H1 (cell line): ENCODE measurements around the gene TDRD5.

ENCODE experiments used
- CBX5 ChIP-seq: fragments of 300-800, 300-1000 bp; sonication (generic); IDR thresholded peaks from 2 replicates; pipeline ENCODE4 v1.7.1; 2016; ENCODE audit warnings: antibody characterized with exemption, low read length, low read depth
- EP300 ChIP-seq, 2 experiments: IDR thresholded peaks; 1 replicate in 1 of 2; 2 replicates in 1 of 2; pipeline ENCODE4 v1.6.1; 2011 to 2012; ENCODE audit warnings: low read depth in 2 of 2, low read length in 2 of 2, mild to moderate bottlenecking in 2 of 2, borderline replicate concordance in 1 of 2, inconsistent platforms in 1 of 2, moderate library complexity in 1 of 2
- EZH2 ChIP-seq: fragments of 200-600 bp; sonication (generic); IDR thresholded peaks from 2 replicates; pipeline ENCODE4 v1.7.1; 2012; ENCODE audit warnings: low read depth, mild to moderate bottlenecking, moderate library complexity, low read length, inconsistent platforms; ENCODE audit not compliant: severe bottlenecking
- NRF1 ChIP-seq: IDR thresholded peaks from 2 replicates; pipeline ENCODE4 v1.6.1; 2011; ENCODE audit warnings: mild to moderate bottlenecking, low read depth, low read length, improper control_type of control experiment
- PHF8 ChIP-seq: fragments of 200-600 bp; sonication (generic); conservative IDR thresholded peaks from 2 replicates; pipeline ENCODE4 v1.7.1; 2012; ENCODE audit warnings: low read depth, mild to moderate bottlenecking, inconsistent platforms, low read length, moderate library complexity
- TAF1 ChIP-seq: IDR thresholded peaks from 2 replicates; pipeline ENCODE4 v1.6.1; 2011; ENCODE audit warnings: mild to moderate bottlenecking, low read depth, low read length
- TCF12 ChIP-seq: IDR thresholded peaks from 2 replicates; pipeline ENCODE4 v1.6.1; 2011; ENCODE audit warnings: low read depth, mild to moderate bottlenecking, low read length
- ZNF274 ChIP-seq: IDR thresholded peaks from 2 replicates; pipeline ENCODE4 v1.7.0; 2012; ENCODE audit warnings: low read length, borderline replicate concordance; ENCODE audit errors: extremely low read depth
- TF ChIP-seq, protein P1 (sequence below), 3 experiments: IDR thresholded peaks; 1 replicate in 2 of 3; 2 replicates in 1 of 3; pipeline versions ENCODE4 v1.5.1 to v1.6.1; 2011; ENCODE audit warnings: low read length in 3 of 3, mild to moderate bottlenecking in 3 of 3, inconsistent platforms in 2 of 3, low read depth in 1 of 3, moderate library complexity in 1 of 3; ENCODE audit not compliant: insufficient read depth in 1 of 3; ENCODE audit errors: control extremely low read depth in 1 of 3

DNA sequence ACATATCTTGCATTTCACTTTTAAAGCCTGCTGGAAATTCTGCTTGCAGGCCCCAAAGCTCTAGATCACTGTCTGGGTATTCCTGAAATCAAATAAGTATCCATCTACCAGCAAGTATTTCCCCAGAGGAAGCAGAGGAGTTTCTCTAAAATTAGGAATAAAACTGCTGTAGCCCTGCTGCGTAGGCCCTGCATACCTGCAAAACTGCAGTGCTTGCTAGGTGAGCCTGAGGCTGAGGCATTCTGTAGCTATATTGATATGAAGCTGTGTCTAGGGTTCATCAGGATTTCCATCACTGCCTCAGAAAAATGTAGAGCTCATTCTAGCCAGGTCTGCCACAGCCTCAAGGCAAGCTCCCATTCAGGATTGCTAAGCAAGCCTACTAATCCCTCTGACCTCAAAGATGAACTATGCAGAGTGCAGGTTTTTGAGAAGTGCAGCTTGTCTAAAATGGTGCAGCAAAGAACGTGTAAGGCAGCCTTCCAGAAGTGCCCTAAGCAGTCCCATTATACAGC lies 44.6 kb upstream of the TDRD5 start:
- TF ChIP-seq EP300 (IDR thresholded peaks at IDR 0.05; ENCODE audit: borderline replicate concordance in 1 of 2, low read depth in 2 of 2, low read length in 2 of 2) (no peak), TCF12 (no peak), NRF1 (no peak), PHF8 (no peak), ZNF274 (no peak), EZH2 (no peak), CBX5 (no peak), TAF1 (no peak)
- TF ChIP-seq, protein P1, sequence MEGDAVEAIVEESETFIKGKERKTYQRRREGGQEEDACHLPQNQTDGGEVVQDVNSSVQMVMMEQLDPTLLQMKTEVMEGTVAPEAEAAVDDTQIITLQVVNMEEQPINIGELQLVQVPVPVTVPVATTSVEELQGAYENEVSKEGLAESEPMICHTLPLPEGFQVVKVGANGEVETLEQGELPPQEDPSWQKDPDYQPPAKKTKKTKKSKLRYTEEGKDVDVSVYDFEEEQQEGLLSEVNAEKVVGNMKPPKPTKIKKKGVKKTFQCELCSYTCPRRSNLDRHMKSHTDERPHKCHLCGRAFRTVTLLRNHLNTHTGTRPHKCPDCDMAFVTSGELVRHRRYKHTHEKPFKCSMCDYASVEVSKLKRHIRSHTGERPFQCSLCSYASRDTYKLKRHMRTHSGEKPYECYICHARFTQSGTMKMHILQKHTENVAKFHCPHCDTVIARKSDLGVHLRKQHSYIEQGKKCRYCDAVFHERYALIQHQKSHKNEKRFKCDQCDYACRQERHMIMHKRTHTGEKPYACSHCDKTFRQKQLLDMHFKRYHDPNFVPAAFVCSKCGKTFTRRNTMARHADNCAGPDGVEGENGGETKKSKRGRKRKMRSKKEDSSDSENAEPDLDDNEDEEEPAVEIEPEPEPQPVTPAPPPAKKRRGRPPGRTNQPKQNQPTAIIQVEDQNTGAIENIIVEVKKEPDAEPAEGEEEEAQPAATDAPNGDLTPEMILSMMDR (IDR thresholded peaks at IDR 0.05; ENCODE audit: control extremely low read depth in 1 of 3, insufficient read depth in 1 of 3, low read depth in 1 of 3, low read length in 3 of 3) = no peak
